Hepatocyte (in vitro differentiated cells): ENCODE measurements around the gene RPL35A.

Source experiments
- EZH2 ChIP-seq: fragments of 200-600 bp; sonication (generic); IDR thresholded peaks from 2 replicates; pipeline ENCODE4 v1.6.1; 2016; ENCODE audit warnings: antibody characterized with exemption, mild to moderate bottlenecking, borderline replicate concordance
- TF ChIP-seq, protein P1 (sequence below): fragments of 200-600 bp; sonication (generic); IDR thresholded peaks from 2 replicates; pipeline ENCODE4 v1.5.1; 2016; ENCODE audit warnings: antibody characterized with exemption, mild to moderate bottlenecking; ENCODE audit not compliant: poor library complexity

DNA sequence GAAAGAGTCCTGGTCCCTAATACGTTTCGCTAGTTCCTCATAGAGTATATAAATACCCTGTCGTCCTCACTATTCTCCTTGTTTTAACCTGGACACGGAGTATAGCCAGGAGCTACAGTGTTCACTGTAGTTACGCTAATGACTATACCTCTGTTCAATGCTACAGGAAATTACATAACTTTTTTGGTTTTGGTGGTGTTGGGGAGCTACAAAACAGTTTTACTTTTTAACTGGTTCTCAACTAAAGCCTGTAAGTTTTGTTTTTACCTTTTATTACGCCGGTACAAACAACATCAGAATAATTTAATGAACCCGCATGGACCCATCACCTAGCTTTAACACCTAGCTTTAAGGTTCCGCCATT is 11.6 kb downstream of the RPL35A start:
- TF ChIP-seq, protein P1, sequence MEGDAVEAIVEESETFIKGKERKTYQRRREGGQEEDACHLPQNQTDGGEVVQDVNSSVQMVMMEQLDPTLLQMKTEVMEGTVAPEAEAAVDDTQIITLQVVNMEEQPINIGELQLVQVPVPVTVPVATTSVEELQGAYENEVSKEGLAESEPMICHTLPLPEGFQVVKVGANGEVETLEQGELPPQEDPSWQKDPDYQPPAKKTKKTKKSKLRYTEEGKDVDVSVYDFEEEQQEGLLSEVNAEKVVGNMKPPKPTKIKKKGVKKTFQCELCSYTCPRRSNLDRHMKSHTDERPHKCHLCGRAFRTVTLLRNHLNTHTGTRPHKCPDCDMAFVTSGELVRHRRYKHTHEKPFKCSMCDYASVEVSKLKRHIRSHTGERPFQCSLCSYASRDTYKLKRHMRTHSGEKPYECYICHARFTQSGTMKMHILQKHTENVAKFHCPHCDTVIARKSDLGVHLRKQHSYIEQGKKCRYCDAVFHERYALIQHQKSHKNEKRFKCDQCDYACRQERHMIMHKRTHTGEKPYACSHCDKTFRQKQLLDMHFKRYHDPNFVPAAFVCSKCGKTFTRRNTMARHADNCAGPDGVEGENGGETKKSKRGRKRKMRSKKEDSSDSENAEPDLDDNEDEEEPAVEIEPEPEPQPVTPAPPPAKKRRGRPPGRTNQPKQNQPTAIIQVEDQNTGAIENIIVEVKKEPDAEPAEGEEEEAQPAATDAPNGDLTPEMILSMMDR = no peak
- TF ChIP-seq EZH2 = no peak
